Keratinocyte (primary cell): ENCODE data around the gene MFSD11.
"Not testable (repeated sequence)": the region's sequence is repeated elsewhere in the genome, so short reads cannot be mapped to it uniquely, and the experiment has no call there.

Experiments used
- EZH2 ChIP-seq: IDR thresholded peaks from one replicate; pipeline ENCODE4 v1.6.1; 2012; ENCODE audit warnings: inconsistent platforms, mild to moderate bottlenecking, low read length, moderate library complexity
- TF ChIP-seq, protein P1 (sequence below), 3 experiments: IDR thresholded peaks in 1 of 3; conservative IDR thresholded peaks in 1 of 3; optimal IDR thresholded peaks in 1 of 3; 2 replicates in 2 of 3; 3 replicates in 1 of 3; pipeline versions ENCODE3 to v1.5.1; 2011; ENCODE audit warnings: low read length in 3 of 3, mild to moderate bottlenecking in 3 of 3, moderate library complexity in 2 of 3, control low read depth in 1 of 3, inconsistent platforms in 1 of 3; ENCODE audit not compliant: insufficient read depth in 2 of 3; ENCODE audit errors: extremely low read depth in 1 of 3

DNA sequence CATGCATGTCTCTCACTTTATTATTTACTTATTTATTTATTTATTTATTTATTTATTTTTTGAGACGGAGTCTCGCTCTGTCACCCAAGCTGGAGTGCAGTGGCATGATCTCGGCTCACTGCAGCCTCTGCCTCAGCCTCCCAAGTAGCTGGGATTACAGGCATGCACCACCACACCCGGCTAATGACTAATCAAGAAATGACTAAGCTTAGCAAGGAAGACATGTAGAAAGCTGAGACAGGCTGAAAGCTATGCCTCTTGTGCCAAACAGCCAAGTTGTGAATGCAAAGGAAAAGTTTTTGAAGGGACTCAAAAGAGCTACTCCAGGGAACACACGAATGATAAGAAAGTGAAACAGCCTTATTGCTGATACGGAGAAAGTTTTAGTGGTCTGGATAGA, 7.9 kb downstream of the MFSD11 start:
- TF ChIP-seq, protein P1, sequence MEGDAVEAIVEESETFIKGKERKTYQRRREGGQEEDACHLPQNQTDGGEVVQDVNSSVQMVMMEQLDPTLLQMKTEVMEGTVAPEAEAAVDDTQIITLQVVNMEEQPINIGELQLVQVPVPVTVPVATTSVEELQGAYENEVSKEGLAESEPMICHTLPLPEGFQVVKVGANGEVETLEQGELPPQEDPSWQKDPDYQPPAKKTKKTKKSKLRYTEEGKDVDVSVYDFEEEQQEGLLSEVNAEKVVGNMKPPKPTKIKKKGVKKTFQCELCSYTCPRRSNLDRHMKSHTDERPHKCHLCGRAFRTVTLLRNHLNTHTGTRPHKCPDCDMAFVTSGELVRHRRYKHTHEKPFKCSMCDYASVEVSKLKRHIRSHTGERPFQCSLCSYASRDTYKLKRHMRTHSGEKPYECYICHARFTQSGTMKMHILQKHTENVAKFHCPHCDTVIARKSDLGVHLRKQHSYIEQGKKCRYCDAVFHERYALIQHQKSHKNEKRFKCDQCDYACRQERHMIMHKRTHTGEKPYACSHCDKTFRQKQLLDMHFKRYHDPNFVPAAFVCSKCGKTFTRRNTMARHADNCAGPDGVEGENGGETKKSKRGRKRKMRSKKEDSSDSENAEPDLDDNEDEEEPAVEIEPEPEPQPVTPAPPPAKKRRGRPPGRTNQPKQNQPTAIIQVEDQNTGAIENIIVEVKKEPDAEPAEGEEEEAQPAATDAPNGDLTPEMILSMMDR (optimal IDR thresholded peaks at IDR 0.05 in 1 of 3, IDR thresholded peaks at IDR 0.05 in 1 of 3, conservative IDR thresholded peaks at IDR 0.05 in 1 of 3; ENCODE audit: extremely low read depth in 1 of 3, insufficient read depth in 2 of 3, low read length in 3 of 3) = not testable (repeated sequence)
- not testable (repeated sequence) for TF ChIP-seq EZH2
